Activated T-helper 17 cell treated with anti-CD3 and anti-CD28 coated beads, Interleukin-2, amount 50 U/mL, for 72 hours (primary cell): ENCODE data around the gene CSNK1E. TPM values are rescaled to one million over a fixed set of nuclear protein-coding genes. Genes with fewer than 3 reads are reported as not detected.

Experiments used
- ATAC-seq: fragments of 150-1000 bp; cut with Tn5 transposase; replicated peaks from 2 replicates; pipeline ENCODE4 v1.10.0; 2021; ENCODE audit warnings: mild to moderate bottlenecking, moderate library complexity
- H3K27ac Mint-ChIP-seq: one replicate; pipeline ENCODE4 v1.8.0; 2022; ENCODE audit warnings: mixed read lengths
- H3K27me3 Mint-ChIP-seq: one replicate; pipeline ENCODE4 v1.8.0; 2022; ENCODE audit warnings: mixed read lengths
- H3K36me3 Mint-ChIP-seq: one replicate; pipeline ENCODE4 v1.8.0; 2022; ENCODE audit warnings: low read depth, mild to moderate bottlenecking, mixed read lengths
- H3K4me1 Mint-ChIP-seq: one replicate; pipeline ENCODE4 v1.8.0; 2022; ENCODE audit warnings: mixed read lengths
- H3K4me3 Mint-ChIP-seq: one replicate; pipeline ENCODE4 v1.8.0; 2022; ENCODE audit warnings: mild to moderate bottlenecking, mixed read lengths
- H3K9me3 Mint-ChIP-seq: one replicate; pipeline ENCODE4 v1.8.0; 2022; ENCODE audit warnings: mixed read lengths
- total RNA-seq, 2 donors: library from RNA; stranded (reverse); gene quantifications; one replicate each; pipeline ENCODE4 v1.2.3, GENCODE V29; 2022

Gene CSNK1E
- total RNA-seq, 2 donors from 2014 or later = 123 to 132 TPM

DNA sequence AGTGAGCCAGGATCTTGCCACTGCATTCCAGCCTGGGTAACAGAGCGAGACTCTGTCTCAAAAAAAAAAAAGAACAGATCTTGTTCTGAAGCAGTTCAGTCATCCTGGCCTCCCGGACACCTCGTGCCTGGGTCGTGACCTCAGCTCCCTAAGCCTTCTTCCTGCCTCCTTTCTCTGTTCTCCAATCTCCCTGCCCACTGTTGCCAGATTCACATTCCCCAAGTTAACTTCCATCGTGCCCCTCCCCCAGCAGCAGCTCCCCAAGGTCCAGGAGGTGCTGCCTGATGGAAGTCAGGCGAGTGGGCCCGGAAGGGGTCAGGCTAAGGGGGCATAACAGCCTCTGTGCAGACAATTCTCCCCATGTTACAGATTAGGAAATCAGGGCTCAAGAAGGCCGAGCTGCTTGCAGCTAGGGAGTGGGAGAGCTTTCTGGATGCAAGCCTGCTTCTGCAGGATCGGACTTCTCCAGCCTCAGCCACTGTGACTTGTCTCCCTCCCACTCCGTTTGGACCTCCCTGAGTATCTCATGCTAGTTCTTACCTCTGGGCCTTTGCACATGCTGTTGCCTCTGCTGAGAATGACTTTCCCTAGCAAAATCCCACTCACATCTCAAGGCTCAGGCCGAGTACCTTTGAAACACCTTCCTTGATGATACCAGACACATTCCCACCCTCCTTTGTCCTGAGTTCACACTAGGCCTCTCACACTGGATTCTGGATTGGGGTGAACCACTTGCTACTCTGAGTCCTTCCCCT lies 30.1 kb downstream of the CSNK1E start:
- Mint-ChIP-seq H3K36me3 (peaks cover 18% of the 10 kb centered on the region), H3K4me1 (no peaks in the 10 kb centered on the region), H3K27me3 (no peaks in the 10 kb centered on the region), H3K27ac (no peak overlapping the region), H3K4me3 (no peak overlapping the region), H3K9me3 (no peaks in the 10 kb centered on the region)
- ATAC-seq = no peak

DNA sequence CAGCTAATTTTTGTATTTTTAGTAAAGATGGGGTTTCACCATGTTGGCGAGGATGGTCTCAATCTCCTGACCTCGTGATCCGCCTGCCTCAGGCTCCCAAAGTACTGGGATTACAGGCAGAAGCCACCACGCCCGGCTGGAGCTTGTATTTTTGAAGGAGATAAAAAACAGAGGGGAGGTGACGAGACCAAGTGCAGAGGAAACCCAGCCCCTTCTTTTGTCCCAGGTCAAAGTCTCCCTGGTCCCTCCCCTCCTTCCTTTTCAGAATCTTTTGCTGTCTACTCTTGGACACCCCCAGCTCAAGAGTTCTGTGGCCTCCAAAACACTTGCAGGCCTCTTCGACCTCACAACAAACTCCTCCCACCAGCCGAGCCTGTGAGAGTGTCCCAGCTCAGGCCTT lies 32.2 kb downstream of the CSNK1E start:
- Mint-ChIP-seq H3K27me3 (no peaks in the 10 kb centered on the region), H3K4me1 (no peaks in the 10 kb centered on the region), H3K27ac (no peak overlapping the region), H3K9me3 (no peaks in the 10 kb centered on the region), H3K36me3 (peaks cover 5% of the 10 kb centered on the region), H3K4me3 (no peak overlapping the region)
- no peak for ATAC-seq

GRCh38 chr22:38284042-38284402 lies 33.2 kb downstream of the CSNK1E start:
- ATAC-seq = no peak
- H3K9me3 Mint-ChIP-seq = no peaks in the 10 kb centered on the region
- H3K4me1 Mint-ChIP-seq = no peaks in the 10 kb centered on the region
- H3K36me3 Mint-ChIP-seq = peaks cover 5% of the 10 kb centered on the region
- H3K27me3 Mint-ChIP-seq = no peaks in the 10 kb centered on the region
- H3K4me3 Mint-ChIP-seq = no peak overlapping the region
- H3K27ac Mint-ChIP-seq = no peak overlapping the region

GRCh38 chr22:38282397-38282796 lies 34.8 kb downstream of the CSNK1E start:
- H3K4me3 Mint-ChIP-seq = no peak overlapping the region
- H3K9me3 Mint-ChIP-seq = no peaks in the 10 kb centered on the region
- H3K27ac Mint-ChIP-seq = no peak overlapping the region
- no peaks in the 10 kb centered on the region for H3K27me3 Mint-ChIP-seq
- H3K4me1 Mint-ChIP-seq = no peaks in the 10 kb centered on the region
- no peak for ATAC-seq
- no peaks in the 10 kb centered on the region for H3K36me3 Mint-ChIP-seq

- H3K4me1 Mint-ChIP-seq = peaks cover 15% of the 10 kb centered on the region
- H3K36me3 Mint-ChIP-seq = no peaks in the 10 kb centered on the region
These were observed 41.1 kb downstream of the CSNK1E start for GRCh38 chr22:38276166-38276565.

DNA sequence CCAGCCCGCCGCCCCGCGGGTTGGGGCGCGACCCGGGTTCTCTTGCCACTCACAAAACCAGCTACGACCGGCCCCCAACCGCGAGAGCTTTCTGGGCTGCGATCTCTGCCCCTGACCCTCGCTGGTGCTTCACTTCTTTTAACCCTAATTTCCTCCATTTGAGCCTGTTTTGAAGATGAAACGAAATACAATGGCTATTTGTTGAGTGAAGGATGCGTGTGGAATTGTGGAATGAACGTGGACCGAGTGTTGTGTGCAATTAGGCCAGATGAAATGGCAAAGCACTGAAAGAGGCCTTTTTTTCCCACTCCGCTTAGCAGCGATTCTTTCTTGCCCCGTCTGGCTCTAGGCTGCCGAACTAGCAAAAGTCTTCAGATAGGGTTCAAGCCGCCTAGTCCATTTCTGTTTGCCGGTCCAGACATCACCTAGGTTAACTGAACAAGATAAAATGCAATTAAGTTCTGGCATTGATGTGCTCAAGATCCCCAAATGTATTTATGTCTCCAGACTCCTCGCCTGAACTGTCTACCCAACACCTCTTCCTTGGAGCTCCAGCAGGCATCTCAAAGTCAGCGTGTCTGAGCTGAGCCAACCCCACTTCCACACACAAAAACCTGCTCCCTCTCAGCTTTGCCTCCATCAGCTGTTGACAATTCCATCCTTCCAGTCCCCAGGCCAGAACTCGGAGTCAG lies 44.0 kb downstream of the CSNK1E start:
- Mint-ChIP-seq H3K9me3 (no peaks in the 10 kb centered on the region), H3K4me3 (peak overlapping the region; percentile 82), H3K4me1 (peaks cover 27% of the 10 kb centered on the region), H3K27ac (peak overlapping the region; percentile 92), H3K36me3 (no peaks in the 10 kb centered on the region), H3K27me3 (no peaks in the 10 kb centered on the region)
- peak; percentile 11 for ATAC-seq

More at GRCh38 chr22:38276166-38276565, 41.1 kb downstream of the CSNK1E start:
- Mint-ChIP-seq H3K9me3 (no peaks in the 10 kb centered on the region), H3K27me3 (no peaks in the 10 kb centered on the region), H3K4me3 (no peak overlapping the region), H3K27ac (no peak overlapping the region)
- ATAC-seq = no peak

GRCh38 chr22:38272373-38273134 lies 44.7 kb downstream of the CSNK1E start, which contains the start of gene TMEM184B:
Gene TMEM184B, minus strand, starts transcription at chr22:38273010. Its CDS starts 25,049 bp downstream, at chr22:38247961.
- Mint-ChIP-seq H3K36me3 (no peaks in the 10 kb centered on the region), H3K27me3 (no peaks in the 10 kb centered on the region), H3K9me3 (no peaks in the 10 kb centered on the region), H3K27ac (peak within 1 kb of the TSS; percentile 92), H3K4me1 (peaks cover 31% of the 10 kb centered on the region), H3K4me3 (peak within 1 kb of the TSS; percentile 82)
- peak; percentile 98 for ATAC-seq

- no peak for ATAC-seq
- H3K27me3 Mint-ChIP-seq = no peaks in the 10 kb centered on the region
- no peaks in the 10 kb centered on the region for H3K36me3 Mint-ChIP-seq
- no peaks in the 10 kb centered on the region for H3K9me3 Mint-ChIP-seq
- peaks cover 32% of the 10 kb centered on the region for H3K4me1 Mint-ChIP-seq
- peak overlapping the region; percentile 81 for H3K27ac Mint-ChIP-seq
- peak overlapping the region; percentile 80 for H3K4me3 Mint-ChIP-seq
These were observed 45.3 kb downstream of the CSNK1E start for GRCh38 chr22:38271927-38272372.

- Mint-ChIP-seq H3K9me3 (no peaks in the 10 kb centered on the region), H3K4me1 (peaks cover 32% of the 10 kb centered on the region), H3K27ac (peak overlapping the region; percentile 32), H3K27me3 (no peaks in the 10 kb centered on the region), H3K36me3 (no peaks in the 10 kb centered on the region), H3K4me3 (peak overlapping the region; percentile 80)
- ATAC-seq = no peak
These were observed 46.1 kb downstream of the CSNK1E start for GRCh38 chr22:38271101-38271500.

- H3K27me3 Mint-ChIP-seq = no peaks in the 10 kb centered on the region
- peaks cover 32% of the 10 kb centered on the region for H3K4me1 Mint-ChIP-seq
- no peaks in the 10 kb centered on the region for H3K9me3 Mint-ChIP-seq
- H3K4me3 Mint-ChIP-seq = peak overlapping the region; percentile 80
- ATAC-seq = no peak
- peak overlapping the region; percentile 32 for H3K27ac Mint-ChIP-seq
- H3K36me3 Mint-ChIP-seq = no peaks in the 10 kb centered on the region
These were observed 46.9 kb downstream of the CSNK1E start for GRCh38 chr22:38270091-38270992.

GRCh38 chr22:38269466-38269865 lies 47.8 kb downstream of the CSNK1E start:
- Mint-ChIP-seq H3K9me3 (no peaks in the 10 kb centered on the region), H3K27me3 (no peaks in the 10 kb centered on the region), H3K36me3 (no peaks in the 10 kb centered on the region), H3K4me1 (peaks cover 32% of the 10 kb centered on the region), H3K27ac (no peak overlapping the region), H3K4me3 (no peak overlapping the region)
- no peak for ATAC-seq

DNA sequence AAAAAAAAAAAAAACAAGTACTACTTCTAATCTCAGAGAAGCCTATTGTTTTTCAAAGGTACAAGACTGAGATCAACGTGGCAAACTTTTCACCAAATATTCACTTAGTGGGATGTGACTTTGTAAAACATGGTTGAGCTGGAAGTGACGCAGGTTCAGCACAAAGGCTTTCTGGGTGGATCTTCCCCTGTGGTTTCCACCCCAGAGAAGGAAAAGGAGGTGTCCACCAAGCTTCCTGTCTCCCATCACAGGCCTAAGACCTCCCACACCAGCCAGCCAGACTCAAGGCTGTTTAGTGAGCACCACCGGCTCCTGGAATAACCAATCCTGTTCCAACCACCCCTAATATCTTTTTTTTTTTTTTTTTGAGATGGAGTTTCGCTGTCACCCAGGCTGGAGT lies 50.1 kb downstream of the CSNK1E start:
- Mint-ChIP-seq H3K4me3 (peak overlapping the region; percentile 7), H3K27ac (peak overlapping the region; percentile 84), H3K27me3 (no peaks in the 10 kb centered on the region), H3K36me3 (peaks cover 7% of the 10 kb centered on the region), H3K4me1 (peaks cover 33% of the 10 kb centered on the region), H3K9me3 (no peaks in the 10 kb centered on the region)
- ATAC-seq = peak; percentile 85

GRCh38 chr22:38266120-38266519 lies 51.1 kb downstream of the CSNK1E start:
- H3K4me1 Mint-ChIP-seq = peaks cover 34% of the 10 kb centered on the region
- H3K4me3 Mint-ChIP-seq = peak overlapping the region; percentile 7
- H3K27ac Mint-ChIP-seq = peak overlapping the region; percentile 84
- H3K9me3 Mint-ChIP-seq = no peaks in the 10 kb centered on the region
- no peaks in the 10 kb centered on the region for H3K27me3 Mint-ChIP-seq
- no peak for ATAC-seq
- peaks cover 7% of the 10 kb centered on the region for H3K36me3 Mint-ChIP-seq
